Measurements from ENCODE around the gene TACO1. TPM values are rescaled to one million over a fixed set of nuclear protein-coding genes. Genes with fewer than 3 reads are reported as not detected.

Gene TACO1
- polyA plus RNA-seq, 1 donor (not counting 4 experiments of a cell fraction or from before 2014, with no cell fraction given), result 23.5 TPM

GRCh38 chr17:63601439-63602371 is 1.0 kb downstream of the TACO1 start:
- FAIRE-seq (no peak), DNase-seq (ENCODE audit: low read depth, low spot score) (no peak)
- H3K4me3 ChIP-seq (ENCODE audit: control insufficient read depth in 2 of 3, extremely low read depth in 1 of 3, insufficient read depth in 2 of 3, low read depth in 1 of 3, low read length in 3 of 3), result peak overlapping the region; percentile 91 to 94 (median 93)
- peaks cover 12% of the 10 kb centered on the region for H3K4me1 ChIP-seq (ENCODE audit: control insufficient read depth, extremely low read depth, insufficient read depth, low read length)
- H3K9me3 ChIP-seq (ENCODE audit: control insufficient read depth, low read depth, low read length), result no peaks in the 10 kb centered on the region
- no peaks in the 10 kb centered on the region for H3K27me3 ChIP-seq (ENCODE audit: control insufficient read depth, extremely low read depth, insufficient read depth, low read length)
- H3K27ac ChIP-seq (ENCODE audit: control insufficient read depth, insufficient read depth, low read length), result peak overlapping the region; percentile 77
- peaks cover 6 to 9% of the 10 kb centered on the region in 2 experiments for H3K36me3 ChIP-seq (ENCODE audit: control insufficient read depth in 2 of 2, extremely low read depth in 1 of 2, insufficient read depth in 2 of 2, low read length in 2 of 2)
- H3K4me2 ChIP-seq (ENCODE audit: control insufficient read depth, extremely low read depth, insufficient read depth, low read depth, low read length), result peak overlapping the region; percentile 98
- H2AFZ ChIP-seq (ENCODE audit: control insufficient read depth, low read length), result peak overlapping the region; percentile 94
- no peaks in the 10 kb centered on the region for H3K9me1 ChIP-seq (ENCODE audit: control insufficient read depth, extremely low read depth, insufficient read depth, low read length)
- peak overlapping the region; percentile 89 for H3K9ac ChIP-seq (ENCODE audit: control insufficient read depth, extremely low read depth, insufficient read depth, low read length)
- H4K20me1 ChIP-seq (ENCODE audit: control insufficient read depth, extremely low read depth, insufficient read depth, low read length), result no peaks in the 10 kb centered on the region
- TF ChIP-seq EZH2 (IDR thresholded peaks at IDR 0.05; ENCODE audit: low read length), result no peak
- TF ChIP-seq CTCF (optimal IDR thresholded peaks at IDR 0.05 in 1 of 3, IDR thresholded peaks at IDR 0.05 in 1 of 3, conservative IDR thresholded peaks at IDR 0.05 in 1 of 3; ENCODE audit: extremely low read depth in 1 of 3, insufficient read depth in 2 of 3, low read length in 3 of 3), result no peak
- peaks cover 15% of the 10 kb centered on the region for H3K79me2 ChIP-seq (ENCODE audit: control insufficient read depth, insufficient read depth, low read length)
- dilution Hi-C loops (cut with MboI; ENCODE audit: extremely low pct_ligation_motif_present, low sequenced_read_pairs), result no loop called here

GRCh38 chr17:63609816-63610573 is 9.3 kb downstream of the TACO1 start:
- no peak for DNase-seq (ENCODE audit: low read depth, low spot score)
- Histone ChIP-seq H3K27ac (ENCODE audit: control insufficient read depth, insufficient read depth, low read length) (no peak overlapping the region), H2AFZ (ENCODE audit: control insufficient read depth, low read length) (no peak overlapping the region), H3K36me3 (ENCODE audit: control insufficient read depth in 2 of 2, extremely low read depth in 1 of 2, insufficient read depth in 2 of 2, low read length in 2 of 2) (peaks cover 14 to 25% of the 10 kb centered on the region in 2 experiments), H3K27me3 (ENCODE audit: control insufficient read depth, extremely low read depth, insufficient read depth, low read length) (no peaks in the 10 kb centered on the region), H3K9me1 (ENCODE audit: control insufficient read depth, extremely low read depth, insufficient read depth, low read length) (no peaks in the 10 kb centered on the region), H3K4me1 (ENCODE audit: control insufficient read depth, extremely low read depth, insufficient read depth, low read length) (no peaks in the 10 kb centered on the region), H3K9ac (ENCODE audit: control insufficient read depth, extremely low read depth, insufficient read depth, low read length) (no peak overlapping the region), H3K79me2 (ENCODE audit: control insufficient read depth, insufficient read depth, low read length) (no peaks in the 10 kb centered on the region), H3K9me3 (ENCODE audit: control insufficient read depth, low read depth, low read length) (no peaks in the 10 kb centered on the region), H3K4me3 (ENCODE audit: control insufficient read depth in 2 of 3, extremely low read depth in 1 of 3, insufficient read depth in 2 of 3, low read depth in 1 of 3, low read length in 3 of 3) (no peak overlapping the region), H4K20me1 (ENCODE audit: control insufficient read depth, extremely low read depth, insufficient read depth, low read length) (no peaks in the 10 kb centered on the region), H3K4me2 (ENCODE audit: control insufficient read depth, extremely low read depth, insufficient read depth, low read depth, low read length) (no peak overlapping the region)
- TF ChIP-seq EZH2 (IDR thresholded peaks at IDR 0.05; ENCODE audit: low read length), result no peak
- TF ChIP-seq CTCF (optimal IDR thresholded peaks at IDR 0.05 in 1 of 3, IDR thresholded peaks at IDR 0.05 in 1 of 3, conservative IDR thresholded peaks at IDR 0.05 in 1 of 3; ENCODE audit: extremely low read depth in 1 of 3, insufficient read depth in 2 of 3, low read length in 3 of 3), result no peak
- dilution Hi-C loops (cut with MboI; ENCODE audit: extremely low pct_ligation_motif_present, low sequenced_read_pairs), result no loop called here
- FAIRE-seq, result no peak

All from keratinocyte (primary cell).